OCI-LY1 (cell line): Measurements from ENCODE around the gene TMEM240.

Experiments
- EZH2 ChIP-seq: fragments of 200-600 bp; sonication (generic), shearing (Covaris generic); IDR thresholded peaks from 2 replicates; pipeline ENCODE4 v1.8.0; 2017; ENCODE audit warnings: borderline replicate concordance, mixed run types, mild to moderate bottlenecking, antibody characterized with exemption, low read length, moderate library complexity, mixed read lengths
- TF ChIP-seq, protein P1 (sequence below): fragments of 200-600 bp; sonication (generic), shearing (Covaris generic); IDR thresholded peaks from 2 replicates; pipeline ENCODE4 v1.5.1; 2017; ENCODE audit warnings: mild to moderate bottlenecking, antibody characterized with exemption, low read length, moderate library complexity, mixed read lengths

DNA sequence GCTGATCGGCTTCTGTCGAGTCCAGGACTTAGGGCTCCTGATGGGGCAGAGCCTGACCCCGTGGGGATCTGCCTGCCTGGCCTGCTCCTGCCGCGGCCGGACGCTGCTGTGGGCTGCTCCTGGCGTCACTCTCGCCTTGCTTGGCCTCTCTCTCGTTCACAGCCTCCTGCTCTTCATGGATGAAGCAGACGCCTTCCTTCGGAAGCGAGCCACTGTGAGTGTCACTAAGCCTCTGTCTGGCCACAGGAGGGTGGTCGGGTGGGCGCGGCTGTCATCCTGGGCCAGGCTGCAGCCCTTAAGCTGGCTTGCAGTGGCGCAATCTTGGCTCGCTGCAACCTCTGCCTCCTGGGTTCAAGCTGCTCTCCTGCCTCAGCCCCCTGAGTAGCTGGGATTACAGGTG, 52.7 kb downstream of the TMEM240 start:
- TF ChIP-seq, protein P1, sequence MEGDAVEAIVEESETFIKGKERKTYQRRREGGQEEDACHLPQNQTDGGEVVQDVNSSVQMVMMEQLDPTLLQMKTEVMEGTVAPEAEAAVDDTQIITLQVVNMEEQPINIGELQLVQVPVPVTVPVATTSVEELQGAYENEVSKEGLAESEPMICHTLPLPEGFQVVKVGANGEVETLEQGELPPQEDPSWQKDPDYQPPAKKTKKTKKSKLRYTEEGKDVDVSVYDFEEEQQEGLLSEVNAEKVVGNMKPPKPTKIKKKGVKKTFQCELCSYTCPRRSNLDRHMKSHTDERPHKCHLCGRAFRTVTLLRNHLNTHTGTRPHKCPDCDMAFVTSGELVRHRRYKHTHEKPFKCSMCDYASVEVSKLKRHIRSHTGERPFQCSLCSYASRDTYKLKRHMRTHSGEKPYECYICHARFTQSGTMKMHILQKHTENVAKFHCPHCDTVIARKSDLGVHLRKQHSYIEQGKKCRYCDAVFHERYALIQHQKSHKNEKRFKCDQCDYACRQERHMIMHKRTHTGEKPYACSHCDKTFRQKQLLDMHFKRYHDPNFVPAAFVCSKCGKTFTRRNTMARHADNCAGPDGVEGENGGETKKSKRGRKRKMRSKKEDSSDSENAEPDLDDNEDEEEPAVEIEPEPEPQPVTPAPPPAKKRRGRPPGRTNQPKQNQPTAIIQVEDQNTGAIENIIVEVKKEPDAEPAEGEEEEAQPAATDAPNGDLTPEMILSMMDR, result no peak
- no peak for TF ChIP-seq EZH2
